ENCODE measurements around the gene RALGAPA2. TPM values are rescaled to one million over a fixed set of nuclear protein-coding genes. Genes with fewer than 3 reads are reported as not detected.

The RALGAPA2 gene
- total and polyA plus RNA-seq, 2 of the 13 experiments (the other 11 are each of a cell fraction or from before 2014, with no cell fraction given), result 13.8 to 17.7 TPM

DNA sequence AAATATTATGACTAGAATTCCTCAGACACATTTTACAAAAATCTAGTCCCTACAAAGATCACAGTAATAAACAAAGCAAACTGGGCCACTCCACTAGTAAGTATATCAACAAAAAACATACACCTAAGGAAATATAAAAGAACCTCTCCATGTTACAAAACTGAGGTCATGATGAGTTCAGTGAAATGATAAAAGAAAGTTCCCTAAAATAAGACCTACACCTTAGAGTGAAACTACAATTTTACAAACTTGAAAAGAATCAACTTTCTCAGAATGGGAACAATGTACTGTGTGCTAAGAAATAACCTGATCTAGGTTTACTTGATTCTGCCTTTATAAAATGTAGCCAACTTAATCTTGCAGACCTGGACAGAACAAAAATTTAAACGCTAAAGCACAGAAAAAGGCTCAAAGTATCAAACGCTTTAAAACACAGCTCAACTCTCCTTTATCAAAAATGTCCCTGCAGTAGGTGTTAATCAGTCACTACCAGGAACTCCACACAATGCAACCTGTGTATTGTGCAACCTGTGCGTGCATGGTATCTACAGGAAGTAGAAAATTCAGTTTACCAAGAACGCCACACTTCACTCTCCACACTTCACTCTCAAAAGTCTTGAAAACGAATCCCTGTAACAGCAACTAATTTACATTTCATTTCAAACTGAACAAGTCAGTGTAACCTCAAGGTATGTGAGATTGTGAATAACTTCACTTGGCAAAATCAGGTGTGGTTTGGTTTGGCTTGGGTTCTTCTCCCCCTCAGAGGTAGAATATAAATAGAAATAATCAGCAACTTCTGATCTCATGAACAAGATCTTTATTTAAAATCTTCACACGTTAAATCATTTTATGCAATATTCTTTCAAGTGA is 1.8 kb downstream of the RALGAPA2 start (continued):
- TF ChIP-seq, protein P1, sequence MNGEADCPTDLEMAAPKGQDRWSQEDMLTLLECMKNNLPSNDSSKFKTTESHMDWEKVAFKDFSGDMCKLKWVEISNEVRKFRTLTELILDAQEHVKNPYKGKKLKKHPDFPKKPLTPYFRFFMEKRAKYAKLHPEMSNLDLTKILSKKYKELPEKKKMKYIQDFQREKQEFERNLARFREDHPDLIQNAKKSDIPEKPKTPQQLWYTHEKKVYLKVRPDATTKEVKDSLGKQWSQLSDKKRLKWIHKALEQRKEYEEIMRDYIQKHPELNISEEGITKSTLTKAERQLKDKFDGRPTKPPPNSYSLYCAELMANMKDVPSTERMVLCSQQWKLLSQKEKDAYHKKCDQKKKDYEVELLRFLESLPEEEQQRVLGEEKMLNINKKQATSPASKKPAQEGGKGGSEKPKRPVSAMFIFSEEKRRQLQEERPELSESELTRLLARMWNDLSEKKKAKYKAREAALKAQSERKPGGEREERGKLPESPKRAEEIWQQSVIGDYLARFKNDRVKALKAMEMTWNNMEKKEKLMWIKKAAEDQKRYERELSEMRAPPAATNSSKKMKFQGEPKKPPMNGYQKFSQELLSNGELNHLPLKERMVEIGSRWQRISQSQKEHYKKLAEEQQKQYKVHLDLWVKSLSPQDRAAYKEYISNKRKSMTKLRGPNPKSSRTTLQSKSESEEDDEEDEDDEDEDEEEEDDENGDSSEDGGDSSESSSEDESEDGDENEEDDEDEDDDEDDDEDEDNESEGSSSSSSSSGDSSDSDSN (CRISPR knock-in tag; IDR thresholded peaks at IDR 0.05), result peak; percentile 40
- peak; percentile 8 for TF ChIP-seq TBL1XR1 (IDR thresholded peaks at IDR 0.05; ENCODE audit: borderline replicate concordance, low read length, partially characterized antibody)
- peak; percentile 55 for TF ChIP-seq XRCC5 (optimal IDR thresholded peaks at IDR 0.05; ENCODE audit: low read length)
- TF ChIP-seq, protein P2, sequence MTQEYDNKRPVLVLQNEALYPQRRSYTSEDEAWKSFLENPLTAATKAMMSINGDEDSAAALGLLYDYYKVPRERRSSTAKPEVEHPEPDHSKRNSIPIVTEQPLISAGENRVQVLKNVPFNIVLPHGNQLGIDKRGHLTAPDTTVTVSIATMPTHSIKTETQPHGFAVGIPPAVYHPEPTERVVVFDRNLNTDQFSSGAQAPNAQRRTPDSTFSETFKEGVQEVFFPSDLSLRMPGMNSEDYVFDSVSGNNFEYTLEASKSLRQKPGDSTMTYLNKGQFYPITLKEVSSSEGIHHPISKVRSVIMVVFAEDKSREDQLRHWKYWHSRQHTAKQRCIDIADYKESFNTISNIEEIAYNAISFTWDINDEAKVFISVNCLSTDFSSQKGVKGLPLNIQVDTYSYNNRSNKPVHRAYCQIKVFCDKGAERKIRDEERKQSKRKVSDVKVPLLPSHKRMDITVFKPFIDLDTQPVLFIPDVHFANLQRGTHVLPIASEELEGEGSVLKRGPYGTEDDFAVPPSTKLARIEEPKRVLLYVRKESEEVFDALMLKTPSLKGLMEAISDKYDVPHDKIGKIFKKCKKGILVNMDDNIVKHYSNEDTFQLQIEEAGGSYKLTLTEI (CRISPR knock-in tag; conservative IDR thresholded peaks at IDR 0.05), result no peak
- TF ChIP-seq FOSL2 (CRISPR knock-in tag; IDR thresholded peaks at IDR 0.05), result peak; percentile 78
- TF ChIP-seq AHR (CRISPR knock-in tag; IDR thresholded peaks at IDR 0.05), result no peak
- TF ChIP-seq, protein P3, sequence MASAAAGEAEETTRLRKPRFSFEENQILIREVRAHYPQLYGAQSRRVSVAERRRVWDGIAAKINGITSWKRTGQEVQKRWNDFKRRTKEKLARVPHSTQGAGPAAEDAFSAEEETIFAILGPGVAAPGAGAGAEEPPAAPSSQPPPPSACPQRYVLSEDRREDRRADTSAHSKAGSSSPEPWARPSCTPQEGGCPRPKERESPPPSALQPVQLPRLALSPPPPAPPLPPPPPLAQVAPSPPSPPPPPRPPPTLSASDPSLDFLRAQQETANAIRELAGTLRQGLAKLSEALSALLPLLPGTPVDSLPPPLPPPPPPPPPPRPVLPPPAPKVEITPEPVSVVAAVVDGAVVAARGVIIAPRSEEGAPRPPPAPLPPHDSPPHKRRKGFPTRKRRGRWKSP (CRISPR knock-in tag; IDR thresholded peaks at IDR 0.05), result peak; percentile 36; the same call in 1 of the 2 replicates
- TF ChIP-seq, protein P4, sequence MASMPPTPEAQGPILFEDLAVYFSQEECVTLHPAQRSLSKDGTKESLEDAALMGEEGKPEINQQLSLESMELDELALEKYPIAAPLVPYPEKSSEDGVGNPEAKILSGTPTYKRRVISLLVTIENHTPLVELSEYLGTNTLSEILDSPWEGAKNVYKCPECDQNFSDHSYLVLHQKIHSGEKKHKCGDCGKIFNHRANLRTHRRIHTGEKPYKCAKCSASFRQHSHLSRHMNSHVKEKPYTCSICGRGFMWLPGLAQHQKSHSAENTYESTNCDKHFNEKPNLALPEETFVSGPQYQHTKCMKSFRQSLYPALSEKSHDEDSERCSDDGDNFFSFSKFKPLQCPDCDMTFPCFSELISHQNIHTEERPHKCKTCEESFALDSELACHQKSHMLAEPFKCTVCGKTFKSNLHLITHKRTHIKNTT (CRISPR knock-in tag; IDR thresholded peaks at IDR 0.05), result no peak
- TF ChIP-seq NFIC (IDR thresholded peaks at IDR 0.05; ENCODE audit: low read length), result peak; percentile 29; the same call in 1 of the 2 replicates
- TF ChIP-seq, protein P5, sequence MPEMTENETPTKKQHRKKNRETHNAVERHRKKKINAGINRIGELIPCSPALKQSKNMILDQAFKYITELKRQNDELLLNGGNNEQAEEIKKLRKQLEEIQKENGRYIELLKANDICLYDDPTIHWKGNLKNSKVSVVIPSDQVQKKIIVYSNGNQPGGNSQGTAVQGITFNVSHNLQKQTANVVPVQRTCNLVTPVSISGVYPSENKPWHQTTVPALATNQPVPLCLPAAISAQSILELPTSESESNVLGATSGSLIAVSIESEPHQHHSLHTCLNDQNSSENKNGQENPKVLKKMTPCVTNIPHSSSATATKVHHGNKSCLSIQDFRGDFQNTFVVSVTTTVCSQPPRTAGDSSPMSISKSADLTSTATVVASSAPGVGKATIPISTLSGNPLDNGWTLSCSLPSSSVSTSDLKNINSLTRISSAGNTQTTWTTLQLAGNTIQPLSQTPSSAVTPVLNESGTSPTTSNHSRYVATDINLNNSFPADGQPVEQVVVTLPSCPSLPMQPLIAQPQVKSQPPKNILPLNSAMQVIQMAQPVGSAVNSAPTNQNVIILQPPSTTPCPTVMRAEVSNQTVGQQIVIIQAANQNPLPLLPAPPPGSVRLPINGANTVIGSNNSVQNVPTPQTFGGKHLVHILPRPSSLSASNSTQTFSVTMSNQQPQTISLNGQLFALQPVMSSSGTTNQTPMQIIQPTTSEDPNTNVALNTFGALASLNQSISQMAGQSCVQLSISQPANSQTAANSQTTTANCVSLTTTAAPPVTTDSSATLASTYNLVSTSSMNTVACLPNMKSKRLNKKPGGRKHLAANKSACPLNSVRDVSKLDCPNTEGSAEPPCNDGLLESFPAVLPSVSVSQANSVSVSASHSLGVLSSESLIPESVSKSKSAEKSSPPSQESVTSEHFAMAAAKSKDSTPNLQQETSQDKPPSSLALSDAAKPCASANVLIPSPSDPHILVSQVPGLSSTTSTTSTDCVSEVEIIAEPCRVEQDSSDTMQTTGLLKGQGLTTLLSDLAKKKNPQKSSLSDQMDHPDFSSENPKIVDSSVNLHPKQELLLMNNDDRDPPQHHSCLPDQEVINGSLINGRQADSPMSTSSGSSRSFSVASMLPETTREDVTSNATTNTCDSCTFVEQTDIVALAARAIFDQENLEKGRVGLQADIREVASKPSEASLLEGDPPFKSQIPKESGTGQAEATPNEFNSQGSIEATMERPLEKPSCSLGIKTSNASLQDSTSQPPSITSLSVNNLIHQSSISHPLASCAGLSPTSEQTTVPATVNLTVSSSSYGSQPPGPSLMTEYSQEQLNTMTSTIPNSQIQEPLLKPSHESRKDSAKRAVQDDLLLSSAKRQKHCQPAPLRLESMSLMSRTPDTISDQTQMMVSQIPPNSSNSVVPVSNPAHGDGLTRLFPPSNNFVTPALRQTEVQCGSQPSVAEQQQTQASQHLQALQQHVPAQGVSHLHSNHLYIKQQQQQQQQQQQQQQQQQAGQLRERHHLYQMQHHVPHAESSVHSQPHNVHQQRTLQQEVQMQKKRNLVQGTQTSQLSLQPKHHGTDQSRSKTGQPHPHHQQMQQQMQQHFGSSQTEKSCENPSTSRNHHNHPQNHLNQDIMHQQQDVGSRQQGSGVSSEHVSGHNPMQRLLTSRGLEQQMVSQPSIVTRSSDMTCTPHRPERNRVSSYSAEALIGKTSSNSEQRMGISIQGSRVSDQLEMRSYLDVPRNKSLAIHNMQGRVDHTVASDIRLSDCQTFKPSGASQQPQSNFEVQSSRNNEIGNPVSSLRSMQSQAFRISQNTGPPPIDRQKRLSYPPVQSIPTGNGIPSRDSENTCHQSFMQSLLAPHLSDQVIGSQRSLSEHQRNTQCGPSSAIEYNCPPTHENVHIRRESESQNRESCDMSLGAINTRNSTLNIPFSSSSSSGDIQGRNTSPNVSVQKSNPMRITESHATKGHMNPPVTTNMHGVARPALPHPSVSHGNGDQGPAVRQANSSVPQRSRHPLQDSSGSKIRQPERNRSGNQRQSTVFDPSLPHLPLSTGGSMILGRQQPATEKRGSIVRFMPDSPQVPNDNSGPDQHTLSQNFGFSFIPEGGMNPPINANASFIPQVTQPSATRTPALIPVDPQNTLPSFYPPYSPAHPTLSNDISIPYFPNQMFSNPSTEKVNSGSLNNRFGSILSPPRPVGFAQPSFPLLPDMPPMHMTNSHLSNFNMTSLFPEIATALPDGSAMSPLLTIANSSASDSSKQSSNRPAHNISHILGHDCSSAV (CRISPR knock-in tag; IDR thresholded peaks at IDR 0.05; ENCODE audit: borderline replicate concordance), result no peak
- TF ChIP-seq, protein P6, sequence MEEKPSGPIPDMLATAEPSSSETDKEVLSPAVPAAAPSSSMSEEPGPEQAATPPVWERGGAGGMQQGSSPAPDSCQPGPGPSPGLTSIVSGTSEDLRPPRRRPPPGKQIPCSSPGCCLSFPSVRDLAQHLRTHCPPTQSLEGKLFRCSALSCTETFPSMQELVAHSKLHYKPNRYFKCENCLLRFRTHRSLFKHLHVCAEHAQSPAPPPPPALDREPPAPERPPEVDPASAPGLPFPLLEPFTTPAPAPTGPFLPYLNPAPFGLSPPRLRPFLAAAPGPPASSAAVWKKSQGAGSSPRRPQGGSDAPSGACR (CRISPR knock-in tag; IDR thresholded peaks at IDR 0.05), result peak; percentile 81; the same call in 1 of the 2 replicates
- peak; percentile 95 for TF ChIP-seq SAP130 (CRISPR knock-in tag; IDR thresholded peaks at IDR 0.05; ENCODE audit: low read depth)

All from HepG2 (cell line).